ENCODE data around the gene HYAL3. TPM values are rescaled to one million over a fixed set of nuclear protein-coding genes. Genes with fewer than 3 reads are reported as not detected.

The HYAL3 gene
- total and polyA plus RNA-seq, 11 donors, result 1.0 to 3.2 (median 1.6) TPM

GRCh38 chr3:50248387-50248786, 50.8 kb downstream of the HYAL3 start:
- 7 to 15% (median 8%) methylated on average over 3 of the region's 3 CpGs for WGBS, 4 donors
- H3K4me3 ChIP-seq, result peak overlapping the region in 1 of 12 donors; percentile 3
- ATAC-seq (peak; percentile 30 to 59 (median 46)), DNase-seq (peak in 3 of 5 donors; percentile 63 to 85 (median 78))
- TF ChIP-seq CTCF (IDR thresholded peaks at IDR 0.05) (no peak), POLR2A (IDR thresholded peaks at IDR 0.05) (peak in 1 of 2 donors; percentile 23)
- H3K27me3 ChIP-seq, result no peaks in the 10 kb centered on the region
- peak overlapping the region; percentile 81 to 99 (median 94) for H3K27ac ChIP-seq
- no peaks in the 10 kb centered on the region for H3K9me3 ChIP-seq
- peaks cover 21 to 100% (median 91%) of the 10 kb centered on the region in 12 donors for H3K4me1 ChIP-seq
- H3K36me3 ChIP-seq, result peaks cover 0 to 76% (median 23%) of the 10 kb centered on the region in 9 donors
- intact Hi-C loops (cut with DNase I), result no loop called here

- H3K27me3 ChIP-seq, result no peaks in the 10 kb centered on the region
- TF ChIP-seq POLR2A (IDR thresholded peaks at IDR 0.05) (peak in 1 of 2 donors; percentile 14), CTCF (IDR thresholded peaks at IDR 0.05) (peak in 4 of 12 donors; percentile 3 to 47 (median 26))
- H3K36me3 ChIP-seq, result peaks cover 0 to 57% (median 6%) of the 10 kb centered on the region in 9 donors
- H3K9me3 ChIP-seq, result no peaks in the 10 kb centered on the region
- 28 to 36% (median 30%) methylated on average over 10 of the region's 10 CpGs for WGBS, 4 donors
- DNase-seq (peak in 3 of 5 donors; percentile 70 to 84 (median 75)), ATAC-seq (peak; percentile 13 to 61 (median 41))
- peak overlapping the region; percentile 85 to 99 (median 94) for H3K27ac ChIP-seq
- H3K4me3 ChIP-seq, result peak overlapping the region in 11 of 12 donors; percentile 9 to 58 (median 49)
- intact Hi-C loops (cut with DNase I), result loop anchor here in 5 of 10 donors (1.0 to 2.0 kb wide), 3 partner anchors 19 to 27 kb away; no protein-coding TSS in a partner anchor
- peaks cover 33 to 100% (median 96%) of the 10 kb centered on the region in 12 donors for H3K4me1 ChIP-seq
Observed at GRCh38 chr3:50246517-50246954, 52.7 kb downstream of the HYAL3 start.

- 1 to 5% (median 2%) methylated on average over 11 to 25 of the region's 25 CpGs for WGBS, 4 donors
- H3K36me3 ChIP-seq, result peaks cover 0 to 54% (median 6%) of the 10 kb centered on the region in 9 donors
Observed at GRCh38 chr3:50245831-50246516, 53.2 kb downstream of the HYAL3 start.

More at GRCh38 chr3:50245831-50246516, 53.2 kb downstream of the HYAL3 start:
- peak; percentile 62 to 77 (median 74) for ATAC-seq
- TF ChIP-seq POLR2A (IDR thresholded peaks at IDR 0.05) (no peak), CTCF (IDR thresholded peaks at IDR 0.05) (peak; percentile 95 to 99 (median 98))
- Histone ChIP-seq H3K27me3 (no peaks in the 10 kb centered on the region), H3K4me3 (peak overlapping the region; percentile 6 to 58 (median 49)), H3K27ac (peak overlapping the region; percentile 85 to 99 (median 94)), H3K4me1 (peaks cover 34 to 100% (median 96%) of the 10 kb centered on the region in 12 donors), H3K9me3 (no peaks in the 10 kb centered on the region)
- DNase-seq, result peak; percentile 91 to 95 (median 93)
- intact Hi-C loops (cut with DNase I), result loop anchor here in 5 of 10 donors (1.0 to 2.0 kb wide), 3 partner anchors 19 to 27 kb away; no protein-coding TSS in a partner anchor
